Measurements from ENCODE around the gene FRAT1. TPM values are rescaled to one million over a fixed set of nuclear protein-coding genes. Genes with fewer than 3 reads are reported as not detected.

FRAT1 gene
- total RNA-seq, 1 experiment from 2014 or later: 1.9 TPM

DNA sequence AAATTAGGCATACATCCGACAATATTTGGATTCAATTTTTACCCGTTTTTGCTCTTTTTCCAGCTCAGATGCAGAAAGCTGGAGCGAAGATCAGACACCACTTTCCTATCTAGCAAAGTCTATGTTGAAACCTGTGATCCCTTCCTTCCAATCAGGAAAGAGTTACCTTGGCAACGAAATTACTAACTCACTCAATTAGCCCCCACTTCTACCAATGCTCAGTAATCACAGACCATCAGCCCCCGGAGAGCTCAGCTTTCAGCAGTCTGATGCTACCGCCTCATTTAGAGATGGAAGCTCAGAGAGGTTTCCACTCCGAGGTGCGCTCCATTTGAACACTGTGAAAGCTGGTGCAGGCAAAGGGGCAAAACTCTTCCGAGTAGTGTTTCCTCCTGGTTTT lies 6.7 kb downstream of the FRAT1 start:
- intact Hi-C loops (cut with micrococcal nuclease): no loop called here
- Mint-ChIP-seq H3K9me3 (ENCODE audit: unreplicated experiment) (no peaks in the 10 kb centered on the region), H3K4me1 (ENCODE audit: insufficient read depth, unreplicated experiment) (peaks cover 6% of the 10 kb centered on the region), H3K36me3 (ENCODE audit: insufficient read depth, unreplicated experiment) (peaks cover 34% of the 10 kb centered on the region), H3K27me3 (ENCODE audit: insufficient read depth, unreplicated experiment) (no peaks in the 10 kb centered on the region), H3K4me3 (ENCODE audit: unreplicated experiment) (no peak overlapping the region), H3K27ac (ENCODE audit: low read depth, unreplicated experiment) (no peak overlapping the region)
- CTCF ChIA-PET: interaction anchor here (0.9 to 1.5 kb wide), 2 partner anchors 7 to 115 kb away, joined by 3 read pairs; no protein-coding TSS in a partner anchor
- no peak for DNase-seq (ENCODE audit: unreplicated experiment)
- BruUV-seq (replicated peaks): no TSS peak
- TF ChIP-seq, protein P1, sequence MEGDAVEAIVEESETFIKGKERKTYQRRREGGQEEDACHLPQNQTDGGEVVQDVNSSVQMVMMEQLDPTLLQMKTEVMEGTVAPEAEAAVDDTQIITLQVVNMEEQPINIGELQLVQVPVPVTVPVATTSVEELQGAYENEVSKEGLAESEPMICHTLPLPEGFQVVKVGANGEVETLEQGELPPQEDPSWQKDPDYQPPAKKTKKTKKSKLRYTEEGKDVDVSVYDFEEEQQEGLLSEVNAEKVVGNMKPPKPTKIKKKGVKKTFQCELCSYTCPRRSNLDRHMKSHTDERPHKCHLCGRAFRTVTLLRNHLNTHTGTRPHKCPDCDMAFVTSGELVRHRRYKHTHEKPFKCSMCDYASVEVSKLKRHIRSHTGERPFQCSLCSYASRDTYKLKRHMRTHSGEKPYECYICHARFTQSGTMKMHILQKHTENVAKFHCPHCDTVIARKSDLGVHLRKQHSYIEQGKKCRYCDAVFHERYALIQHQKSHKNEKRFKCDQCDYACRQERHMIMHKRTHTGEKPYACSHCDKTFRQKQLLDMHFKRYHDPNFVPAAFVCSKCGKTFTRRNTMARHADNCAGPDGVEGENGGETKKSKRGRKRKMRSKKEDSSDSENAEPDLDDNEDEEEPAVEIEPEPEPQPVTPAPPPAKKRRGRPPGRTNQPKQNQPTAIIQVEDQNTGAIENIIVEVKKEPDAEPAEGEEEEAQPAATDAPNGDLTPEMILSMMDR (IDR thresholded peaks at IDR 0.05; ENCODE audit: unreplicated experiment): no peak
- POLR2A ChIA-PET: interaction anchor here (1.0 to 9.9 kb wide), 3 partner anchors 8 to 75 kb away, joined by 4 to 87 read pairs (median 9); partner anchors contain the start of gene RRP12

DNA sequence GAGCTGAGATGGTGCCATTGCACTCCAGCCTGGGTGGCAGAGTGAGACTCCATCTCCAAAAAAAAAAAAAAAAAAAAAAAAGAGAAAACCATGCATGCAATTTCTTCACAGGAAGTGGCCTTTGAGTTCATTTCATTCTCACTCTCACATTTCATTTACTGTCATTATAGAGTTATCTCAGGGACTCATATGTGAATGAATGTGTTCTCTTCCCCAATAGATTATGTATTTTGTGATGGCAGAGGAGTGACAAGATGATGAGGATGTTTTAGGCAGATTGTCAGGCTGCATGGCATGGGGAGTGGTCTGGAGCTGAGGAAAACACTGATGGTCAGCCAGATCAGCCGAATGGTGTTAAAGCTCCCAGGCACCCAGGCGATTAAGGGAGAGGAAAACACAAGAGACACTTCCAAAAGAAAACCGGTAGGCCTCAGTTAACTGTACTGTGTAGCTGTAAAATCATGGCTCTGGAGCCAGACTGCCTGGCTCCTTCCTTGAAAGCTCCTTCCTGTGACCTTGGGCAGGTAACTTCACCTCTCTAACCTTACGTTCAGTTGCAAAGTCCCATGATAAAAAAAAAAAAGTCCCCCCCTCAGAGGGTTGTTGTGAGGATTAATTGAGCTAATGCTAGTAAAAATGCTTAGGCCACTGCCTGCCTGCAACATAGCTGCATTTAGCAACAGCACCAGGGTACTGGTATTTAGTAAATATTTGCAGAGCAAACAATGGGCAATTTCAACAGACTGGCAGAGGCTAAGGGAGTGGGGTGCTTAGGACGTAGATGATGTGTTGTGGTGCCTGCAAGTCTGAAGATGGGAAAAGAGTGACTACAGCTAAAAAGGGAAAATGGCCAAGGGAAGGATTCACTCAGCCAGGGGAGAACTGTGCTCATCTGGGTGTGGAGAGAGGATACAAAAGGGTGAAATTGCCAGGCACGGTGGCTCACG lies 8.6 kb downstream of the FRAT1 start:
- no peak for DNase-seq (ENCODE audit: unreplicated experiment)
- no peak overlapping the region for H3K27ac Mint-ChIP-seq (ENCODE audit: low read depth, unreplicated experiment)
- CTCF ChIA-PET: interaction anchor here (1.3 kb wide), 1 partner anchor 254 kb away, joined by 3 read pairs; no protein-coding TSS in a partner anchor
- no peak overlapping the region for H3K4me3 Mint-ChIP-seq (ENCODE audit: unreplicated experiment)
- BruUV-seq (replicated peaks): no TSS peak
- peaks cover 12% of the 10 kb centered on the region for H3K4me1 Mint-ChIP-seq (ENCODE audit: insufficient read depth, unreplicated experiment)
- TF ChIP-seq, protein P1 (IDR thresholded peaks at IDR 0.05; ENCODE audit: unreplicated experiment): no peak
- H3K9me3 Mint-ChIP-seq (ENCODE audit: unreplicated experiment): no peaks in the 10 kb centered on the region
- no peaks in the 10 kb centered on the region for H3K27me3 Mint-ChIP-seq (ENCODE audit: insufficient read depth, unreplicated experiment)
- intact Hi-C loops (cut with micrococcal nuclease): no loop called here
- POLR2A ChIA-PET: interaction anchor here (0.8 to 9.9 kb wide), 3 partner anchors 9 to 73 kb away, joined by 3 to 158 read pairs (median 87); partner anchors contain the start of gene FRAT1
- peaks cover 40% of the 10 kb centered on the region for H3K36me3 Mint-ChIP-seq (ENCODE audit: insufficient read depth, unreplicated experiment)

DNA sequence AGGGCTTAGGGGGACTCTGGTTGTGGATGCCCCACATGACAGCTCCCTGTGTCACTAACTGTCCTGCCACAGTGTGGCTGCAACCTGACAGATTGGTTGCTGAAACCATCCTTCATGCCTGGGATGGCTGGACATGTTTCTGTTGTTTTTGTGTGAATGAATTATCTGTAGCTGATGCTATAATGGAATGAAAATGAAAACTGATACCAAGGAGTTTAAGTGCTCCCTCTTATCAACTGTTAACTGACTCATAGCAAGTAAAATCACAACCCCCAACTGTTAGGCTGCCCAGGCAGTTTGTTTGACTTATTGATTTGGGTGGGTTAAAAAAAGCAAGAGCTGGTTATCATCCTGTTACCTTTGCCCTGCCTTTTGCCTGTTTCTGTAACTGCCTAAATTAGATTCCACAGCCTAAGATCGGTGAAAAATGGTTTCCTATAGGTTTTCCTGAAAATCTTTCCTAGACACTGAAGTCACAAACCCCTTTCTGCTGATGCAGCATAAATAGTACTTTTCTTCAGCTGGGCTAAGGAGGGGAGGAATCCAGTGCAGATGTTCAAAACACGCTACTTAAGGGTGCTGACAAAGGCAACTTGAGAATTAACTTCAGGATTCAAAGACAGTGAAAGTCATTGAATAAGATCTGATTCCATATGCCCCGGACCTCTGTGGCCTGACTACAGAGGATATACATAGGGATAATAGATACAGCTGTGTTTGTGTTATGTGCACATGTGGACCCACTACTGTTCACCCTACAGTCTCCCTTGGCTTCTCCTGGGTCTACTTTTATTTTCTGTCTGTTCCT lies 9.8 kb downstream of the FRAT1 start:
- Mint-ChIP-seq H3K36me3 (ENCODE audit: insufficient read depth, unreplicated experiment) (peaks cover 51% of the 10 kb centered on the region), H3K27ac (ENCODE audit: low read depth, unreplicated experiment) (no peak overlapping the region), H3K27me3 (ENCODE audit: insufficient read depth, unreplicated experiment) (no peaks in the 10 kb centered on the region), H3K4me1 (ENCODE audit: insufficient read depth, unreplicated experiment) (peaks cover 12% of the 10 kb centered on the region), H3K9me3 (ENCODE audit: unreplicated experiment) (no peaks in the 10 kb centered on the region), H3K4me3 (ENCODE audit: unreplicated experiment) (no peak overlapping the region)
- ChIA-PET CTCF (interaction anchor here (1.3 to 6.8 kb wide), 4 partner anchors 9 to 256 kb away, joined by 3 to 55 read pairs (median 4); partner anchors contain the start of gene FRAT1), POLR2A (interaction anchor here (8.8 to 9.9 kb wide), 2 partner anchors 10 to 50 kb away, joined by 87 to 158 read pairs; partner anchors contain the start of gene FRAT1)
- BruUV-seq (replicated peaks): no TSS peak
- TF ChIP-seq, protein P1 (IDR thresholded peaks at IDR 0.05; ENCODE audit: unreplicated experiment): no peak
- DNase-seq (ENCODE audit: unreplicated experiment): no peak
- intact Hi-C loops (cut with micrococcal nuclease): no loop called here

Measured in MCF 10A (cell line).